Measurements from ENCODE around the gene LTA4H.
"Not testable (repeated sequence)": the region's sequence is repeated elsewhere in the genome, so short reads cannot be mapped to it uniquely, and the experiment has no call there.

LTA4H gene

DNA sequence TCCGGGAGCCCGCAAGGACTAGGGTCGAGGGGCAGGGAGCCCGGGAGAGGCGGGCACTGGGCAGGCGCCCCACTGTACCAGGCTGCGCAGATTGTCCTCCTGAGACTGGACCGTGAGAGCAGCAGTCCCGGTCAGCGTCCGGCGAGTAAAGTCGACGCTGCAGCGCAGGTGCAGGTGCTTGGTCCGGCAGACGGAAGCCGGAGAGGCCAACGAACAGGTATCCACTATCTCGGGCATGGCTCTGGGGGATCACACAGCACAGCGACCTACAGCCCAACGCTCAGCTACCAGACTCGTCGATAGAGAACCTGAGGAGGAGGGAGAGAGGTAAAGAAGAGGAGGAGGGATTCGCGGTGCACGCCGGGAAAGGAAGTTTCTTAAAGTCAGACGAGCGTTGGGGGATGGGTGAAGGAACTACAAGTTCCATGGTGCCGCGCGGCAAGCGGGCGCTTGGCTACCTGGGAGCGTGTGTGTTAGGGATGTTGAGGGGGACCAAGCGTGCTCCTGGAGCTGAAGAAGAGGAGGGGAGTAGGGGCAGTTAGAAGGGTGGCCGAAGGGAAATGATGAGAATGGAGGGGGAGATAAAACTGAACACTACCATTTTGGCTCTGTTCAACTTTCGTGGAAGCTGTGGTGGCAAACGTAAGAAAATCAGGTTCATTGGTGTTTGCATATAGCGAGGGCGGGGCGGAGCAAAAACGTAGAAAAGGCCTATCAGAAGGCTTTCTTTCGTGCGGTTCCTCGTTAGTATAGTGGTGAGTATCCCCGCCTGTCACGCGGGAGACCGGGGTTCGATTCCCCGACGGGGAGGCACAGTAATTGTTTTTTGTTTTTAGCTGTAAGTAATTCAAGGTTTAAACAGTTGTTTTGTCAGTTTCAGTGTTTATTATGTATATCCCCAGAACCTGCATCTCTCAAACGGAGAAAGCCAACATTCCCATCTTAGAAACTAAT lies at the start of gene LTA4H:
Gene LTA4H, minus strand, starts transcription at position 305 of the 954 bp plus-strand sequence. Its CDS starts 68 bp downstream, at position 237.
- DNase-seq (ENCODE audit: low read depth): peak; percentile 95

- peak; percentile 17 for DNase-seq (ENCODE audit: low read depth)
These were observed 49.2 kb upstream of the LTA4H start for GRCh38 chr12:96084624-96085023.

GRCh38 chr12:96083020-96083719 lies 47.8 kb upstream of the LTA4H start:
- DNase-seq (ENCODE audit: low read depth): no peak

GRCh38 chr12:96081596-96081995 lies 46.2 kb upstream of the LTA4H start:
- no peak for DNase-seq (ENCODE audit: low read depth)

GRCh38 chr12:96078231-96079135 lies 43.1 kb upstream of the LTA4H start:
- no peak for DNase-seq (ENCODE audit: low read depth)

DNA sequence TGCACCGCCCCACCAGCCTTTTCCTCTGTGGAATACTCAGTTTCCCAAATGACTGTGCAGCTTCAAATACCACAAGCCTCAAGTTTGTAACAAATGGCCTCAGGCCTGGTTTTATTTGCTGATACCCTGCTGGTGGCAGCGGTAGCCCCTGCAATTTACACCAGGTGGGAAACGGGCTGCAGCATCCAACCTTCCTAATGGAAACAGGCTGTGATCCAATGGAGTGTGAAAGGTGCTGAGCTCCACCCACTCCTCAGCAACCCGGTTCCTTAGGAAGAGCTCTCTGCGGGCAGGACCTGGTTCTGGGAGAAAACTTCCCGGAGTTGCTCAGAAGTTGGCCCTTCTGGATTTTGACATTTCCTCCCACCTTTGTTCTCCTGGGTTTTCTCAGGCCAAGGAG lies 41.7 kb upstream of the LTA4H start:
- DNase-seq (ENCODE audit: low read depth): no peak

DNA sequence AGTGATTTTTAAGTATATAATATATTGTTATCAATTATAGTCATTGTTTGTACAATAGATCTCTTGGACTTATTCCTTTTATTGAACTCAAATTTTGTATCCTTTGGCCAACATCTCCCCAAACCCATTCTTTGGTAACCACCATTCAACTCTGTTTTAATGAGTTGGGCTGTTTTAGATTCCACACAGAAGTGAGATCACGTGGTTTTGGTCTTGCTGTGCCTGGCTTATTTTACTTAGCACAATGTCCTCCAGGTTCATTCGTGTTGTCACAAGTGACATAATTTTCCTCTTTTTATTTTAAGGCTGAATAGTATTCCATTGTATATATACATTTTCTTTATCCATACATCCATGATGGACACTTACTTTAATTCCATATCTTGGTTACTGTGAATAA lies 40.2 kb upstream of the LTA4H start:
- no peak for DNase-seq (ENCODE audit: low read depth)

DNA sequence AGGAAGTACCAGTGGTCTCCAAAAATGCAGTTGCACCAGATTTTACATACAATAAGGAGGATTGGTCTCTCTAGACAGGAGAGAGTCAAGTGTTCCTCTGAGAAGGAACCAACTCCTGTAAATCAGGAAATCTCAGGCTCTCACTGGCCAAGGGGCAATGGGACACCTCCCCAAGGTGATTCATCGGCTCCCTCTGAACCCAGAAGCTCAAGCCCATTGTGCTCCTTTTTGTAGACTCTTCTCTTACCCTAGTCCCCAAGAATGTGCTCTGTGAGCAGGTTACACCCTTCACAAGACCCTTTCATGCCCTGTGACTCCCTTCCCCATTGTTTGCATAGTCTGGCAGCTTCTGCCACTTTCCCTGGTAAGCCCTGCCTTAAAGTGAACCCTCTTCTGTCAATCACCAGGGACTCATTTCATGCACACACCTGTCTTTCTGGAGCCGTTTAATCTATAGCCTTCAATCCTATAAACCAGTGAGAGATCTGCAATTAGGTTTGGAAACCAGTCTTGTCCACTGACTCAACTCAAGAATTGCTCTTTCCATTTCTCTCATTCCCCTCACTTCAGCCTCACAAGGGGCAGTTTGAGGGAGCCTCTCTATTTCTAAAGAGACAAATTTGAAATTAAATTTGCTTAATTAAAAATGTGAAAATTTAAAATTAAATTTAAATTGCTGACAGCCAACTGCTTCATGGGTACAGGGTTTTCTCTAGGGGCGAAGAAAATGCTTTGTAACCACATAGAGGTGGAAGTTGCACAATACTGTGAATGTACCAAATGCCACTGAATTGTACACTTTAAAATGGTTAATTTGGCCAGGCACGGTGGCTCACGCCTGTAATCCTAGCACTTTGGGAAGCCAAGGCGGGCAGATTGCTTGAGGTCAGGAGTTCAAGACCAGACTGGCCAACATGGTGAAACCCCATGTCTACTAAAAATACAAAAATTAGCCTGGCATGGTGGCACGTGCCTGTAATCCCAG lies 38.3 kb upstream of the LTA4H start:
- DNase-seq (ENCODE audit: low read depth): no peak

- DNase-seq (ENCODE audit: low read depth): no peak
These were observed 35.4 kb upstream of the LTA4H start for GRCh38 chr12:96070670-96071279.

DNA sequence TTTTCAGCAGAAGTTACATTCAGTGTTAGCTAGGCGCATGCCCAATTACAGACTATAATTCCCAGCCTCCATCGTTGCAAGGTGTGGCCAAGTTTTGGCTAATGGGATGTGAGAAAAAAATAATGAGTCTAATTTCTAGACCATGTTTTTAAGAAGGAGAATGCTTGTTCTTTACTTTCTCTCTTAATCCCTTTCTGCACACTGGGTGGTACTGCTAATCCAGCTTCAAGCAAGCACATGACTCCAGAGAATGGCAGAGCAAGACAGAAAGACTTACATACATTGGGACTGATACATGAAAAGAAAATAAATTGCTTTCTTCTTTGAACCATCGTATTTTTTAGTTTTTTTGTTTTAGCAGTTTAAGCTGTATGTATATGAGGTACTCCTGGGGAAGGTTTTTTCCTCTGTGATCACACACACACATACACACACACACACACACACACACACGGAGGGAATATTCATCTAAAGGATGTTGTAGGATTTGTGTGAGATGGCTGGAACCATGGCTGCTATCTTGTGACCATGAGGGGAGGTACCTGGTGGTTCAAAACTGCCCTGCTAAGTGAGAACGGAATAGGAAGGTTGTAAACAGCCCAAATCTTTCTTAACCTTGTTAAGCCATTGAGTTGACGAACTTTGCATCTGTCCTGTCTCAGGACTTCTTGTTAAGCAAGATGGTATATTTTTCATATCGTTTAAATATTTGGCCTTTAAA lies 34.3 kb upstream of the LTA4H start:
- DNase-seq (ENCODE audit: low read depth): no peak

GRCh38 chr12:96068636-96069035 lies 33.2 kb upstream of the LTA4H start:
- DNase-seq (ENCODE audit: low read depth): no peak

DNA sequence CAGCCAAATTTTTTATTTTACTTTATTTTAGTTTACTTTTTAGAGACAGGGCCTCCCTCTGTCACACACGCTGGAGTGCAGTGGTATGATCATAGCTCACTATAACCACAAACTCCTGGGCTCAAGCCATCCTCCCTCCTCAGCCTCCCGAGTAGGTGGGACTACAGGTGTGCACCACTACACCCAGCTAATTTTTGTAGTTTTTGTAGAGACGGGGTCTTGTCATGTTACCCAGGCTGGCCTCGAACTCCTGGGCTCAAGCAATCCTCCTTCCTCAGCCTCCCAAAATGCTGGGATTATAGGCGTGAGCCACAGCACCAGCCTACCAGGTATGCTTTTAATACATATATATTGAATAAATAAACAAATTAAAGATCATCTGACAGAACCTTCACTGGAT lies 32.7 kb upstream of the LTA4H start:
- no peak for DNase-seq (ENCODE audit: low read depth)

GRCh38 chr12:96065776-96066175 lies 30.4 kb upstream of the LTA4H start:
- not testable (repeated sequence) for DNase-seq (ENCODE audit: low read depth)

DNA sequence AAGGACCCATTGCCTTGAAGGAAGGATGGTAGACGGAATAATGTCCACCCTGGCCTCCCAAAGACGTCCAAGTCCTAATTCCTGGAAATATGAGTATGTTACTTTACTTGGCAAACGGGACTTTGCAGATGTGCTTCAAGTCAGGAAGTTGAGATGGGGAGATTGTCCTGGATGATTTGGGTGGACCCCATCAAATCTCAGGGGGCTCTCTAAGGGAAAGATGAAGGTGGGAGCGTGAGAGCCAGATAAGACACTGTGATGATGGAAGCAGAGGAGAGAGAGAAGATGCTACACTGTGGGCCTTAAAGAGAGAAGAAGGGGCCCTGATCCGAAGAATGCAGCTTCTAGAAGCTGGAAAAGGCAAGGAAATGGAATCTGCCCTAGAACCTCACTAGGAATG lies 29.6 kb upstream of the LTA4H start:
- DNase-seq (ENCODE audit: low read depth): no peak

- DNase-seq (ENCODE audit: low read depth): no peak
These were observed 28.9 kb upstream of the LTA4H start for GRCh38 chr12:96064271-96064670.

DNA sequence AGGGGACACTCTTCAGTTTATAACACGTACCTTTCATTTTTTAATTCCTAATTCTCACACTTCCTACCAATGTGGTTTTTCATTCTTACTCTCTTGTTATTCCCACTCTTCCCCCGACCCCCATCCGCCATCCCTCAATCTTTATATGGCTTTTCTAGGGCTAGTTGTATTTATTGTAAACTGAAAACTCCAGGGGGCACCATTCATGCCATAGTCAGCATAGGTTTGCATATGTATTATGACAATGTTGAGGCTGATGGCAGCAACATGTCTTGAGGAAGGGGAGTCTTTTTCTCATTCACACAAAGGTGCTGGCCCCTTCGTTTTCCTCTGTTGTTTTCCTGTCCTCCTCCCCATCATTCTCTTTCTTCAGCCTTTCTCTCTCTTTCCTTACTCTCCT lies 27.7 kb upstream of the LTA4H start:
- DNase-seq (ENCODE audit: low read depth): peak; percentile 16

DNA sequence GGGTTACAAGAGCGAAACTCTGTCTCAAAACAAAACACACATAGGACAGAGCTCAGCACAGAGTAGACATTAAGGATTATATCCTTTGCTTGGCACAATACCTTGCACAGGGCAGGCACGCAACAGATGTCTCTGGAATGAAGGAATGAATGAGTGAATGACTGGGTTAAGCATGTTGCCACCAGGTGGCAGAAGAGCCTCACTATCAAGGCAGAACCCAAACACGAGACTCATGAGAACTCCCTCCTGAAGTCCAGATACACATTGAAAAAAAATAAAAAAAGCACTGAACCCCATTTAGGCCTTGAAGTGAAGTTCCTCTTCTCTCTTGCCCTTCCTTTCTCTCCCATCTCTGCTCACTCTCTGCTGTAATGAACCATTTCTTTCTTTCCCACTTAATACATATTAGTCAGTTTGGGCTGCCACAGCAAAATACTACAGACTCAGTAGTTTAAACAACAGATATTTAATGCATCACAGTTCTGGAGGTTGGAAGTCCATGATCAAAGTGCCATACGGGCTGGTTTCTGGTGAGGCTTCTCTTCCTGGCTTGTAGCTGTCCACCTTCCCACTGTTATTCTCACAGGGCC lies 26.6 kb upstream of the LTA4H start:
- peak; percentile 77 for DNase-seq (ENCODE audit: low read depth)

- no peak for DNase-seq (ENCODE audit: low read depth)
These were observed 25.9 kb upstream of the LTA4H start for GRCh38 chr12:96061323-96061722.

GRCh38 chr12:96060041-96060440 lies 24.7 kb upstream of the LTA4H start:
- DNase-seq (ENCODE audit: low read depth): no peak

All from fibroblast of gingiva (primary cell).